Astrocyte (in vitro differentiated cells and primary cell): Measurements from ENCODE around the gene PLSCR3.

Experiments
- EZH2 ChIP-seq: IDR thresholded peaks from 2 replicates; pipeline ENCODE4 v1.6.1; 2012; ENCODE audit warnings: mild to moderate bottlenecking, low read length, inconsistent platforms; ENCODE audit not compliant: insufficient read depth
- TF ChIP-seq, protein P1 (sequence below): IDR thresholded peaks from 2 replicates; pipeline ENCODE4 v1.5.1; 2011; ENCODE audit warnings: low read depth, mild to moderate bottlenecking, inconsistent platforms, low read length, moderate library complexity; ENCODE audit not compliant: insufficient read depth

DNA sequence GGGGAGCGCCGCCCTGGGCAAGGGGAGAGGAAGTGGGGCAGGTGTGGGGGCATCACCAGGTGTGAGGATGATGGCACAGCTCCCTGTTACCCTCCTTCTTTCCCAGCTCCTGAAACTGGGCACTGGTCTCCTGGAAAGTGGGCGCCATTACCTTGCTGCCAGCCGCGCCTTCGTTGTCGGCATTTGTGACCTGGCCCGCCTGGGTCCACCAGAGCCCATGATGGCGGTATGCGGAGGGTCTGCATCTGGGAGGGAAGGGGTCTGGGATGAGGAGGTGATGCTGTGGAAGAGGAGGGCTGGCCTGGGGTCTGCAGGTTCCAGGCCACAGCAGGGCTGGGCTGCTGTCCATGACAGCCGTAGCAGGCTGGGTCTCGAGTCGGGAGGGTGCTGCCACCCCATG is 52.5 kb downstream of the PLSCR3 start:
- TF ChIP-seq, protein P1, sequence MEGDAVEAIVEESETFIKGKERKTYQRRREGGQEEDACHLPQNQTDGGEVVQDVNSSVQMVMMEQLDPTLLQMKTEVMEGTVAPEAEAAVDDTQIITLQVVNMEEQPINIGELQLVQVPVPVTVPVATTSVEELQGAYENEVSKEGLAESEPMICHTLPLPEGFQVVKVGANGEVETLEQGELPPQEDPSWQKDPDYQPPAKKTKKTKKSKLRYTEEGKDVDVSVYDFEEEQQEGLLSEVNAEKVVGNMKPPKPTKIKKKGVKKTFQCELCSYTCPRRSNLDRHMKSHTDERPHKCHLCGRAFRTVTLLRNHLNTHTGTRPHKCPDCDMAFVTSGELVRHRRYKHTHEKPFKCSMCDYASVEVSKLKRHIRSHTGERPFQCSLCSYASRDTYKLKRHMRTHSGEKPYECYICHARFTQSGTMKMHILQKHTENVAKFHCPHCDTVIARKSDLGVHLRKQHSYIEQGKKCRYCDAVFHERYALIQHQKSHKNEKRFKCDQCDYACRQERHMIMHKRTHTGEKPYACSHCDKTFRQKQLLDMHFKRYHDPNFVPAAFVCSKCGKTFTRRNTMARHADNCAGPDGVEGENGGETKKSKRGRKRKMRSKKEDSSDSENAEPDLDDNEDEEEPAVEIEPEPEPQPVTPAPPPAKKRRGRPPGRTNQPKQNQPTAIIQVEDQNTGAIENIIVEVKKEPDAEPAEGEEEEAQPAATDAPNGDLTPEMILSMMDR, result no peak
- TF ChIP-seq EZH2, result no peak
